RKO (cell line): Measurements from ENCODE around the gene PIP4K2C.
A peak's percentile ranks its signal among the peaks of the same experiment; 100 is the strongest.
"Not testable (repeated sequence)": the region's sequence is repeated elsewhere in the genome, so short reads cannot be mapped to it uniquely, and the experiment has no call there.

Source experiments
- DNase-seq: peaks from one replicate; pipeline ENCODE4 v3.0.0-alpha.2; 2016; ENCODE audit warnings: low spot score

The PIP4K2C gene

GRCh38 chr12:57585156-57585555, 5.8 kb upstream of the PIP4K2C start:
- no peak for DNase-seq

DNA sequence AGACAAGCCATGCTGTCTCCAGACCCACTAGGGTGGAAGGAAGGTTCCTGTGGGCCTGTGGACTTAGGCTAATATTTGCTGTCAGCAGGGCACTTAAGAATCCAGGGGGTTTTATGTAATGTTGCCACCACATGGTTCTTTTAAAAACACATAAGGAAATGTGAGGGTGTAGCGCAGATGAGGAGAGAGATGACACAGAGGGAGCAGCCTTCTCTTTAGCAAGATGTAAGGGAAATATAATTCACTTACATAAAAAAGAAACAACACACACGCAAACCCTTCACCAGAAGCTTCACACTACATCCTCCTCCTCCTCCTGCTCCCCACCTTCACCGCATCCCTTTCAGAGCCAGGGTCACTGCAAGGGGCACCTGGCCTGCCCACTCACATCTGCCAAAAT, 4.9 kb upstream of the PIP4K2C start:
- no peak for DNase-seq

- DNase-seq, result no peak
Measured at GRCh38 chr12:57586832-57587429, 4.1 kb upstream of the PIP4K2C start.

GRCh38 chr12:57588951-57589610, 1.9 kb upstream of the PIP4K2C start:
- DNase-seq, result not testable (repeated sequence)

GRCh38 chr12:57590479-57590863, 521 bp upstream of the PIP4K2C start:
- no peak for DNase-seq

- no peak for DNase-seq
Measured at GRCh38 chr12:57591782-57592325, 862 bp downstream of the PIP4K2C start.

DNA sequence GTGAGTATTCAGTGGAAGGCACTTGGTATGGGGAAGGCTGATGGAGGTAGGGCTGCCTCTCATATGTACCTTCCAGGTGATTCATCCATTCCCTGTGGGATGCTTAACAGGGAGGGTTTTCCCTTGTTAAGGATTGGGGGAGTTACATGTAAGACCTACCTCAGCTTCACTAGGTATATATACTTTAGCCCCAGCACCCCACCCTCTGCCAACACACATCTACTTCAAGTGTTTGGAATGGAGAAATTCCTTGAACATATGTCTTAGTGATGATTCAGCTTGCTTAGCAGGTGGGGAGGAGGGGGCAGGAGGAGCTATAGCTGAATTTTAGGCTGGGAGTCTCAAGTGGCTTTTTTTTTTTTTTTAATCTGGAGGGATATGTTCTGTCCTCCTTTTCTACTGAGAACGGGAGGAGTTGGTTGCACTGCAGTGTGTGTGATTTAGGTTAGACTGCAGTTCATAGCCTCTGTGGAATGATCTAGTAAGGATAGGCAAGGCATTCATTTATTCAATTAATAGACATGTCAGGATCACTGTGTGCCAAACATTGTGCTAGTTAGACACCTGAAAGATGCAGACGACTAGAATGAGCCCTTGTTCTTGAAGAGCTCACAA, 1.7 kb downstream of the PIP4K2C start:
- peak; percentile 38 for DNase-seq

- DNase-seq, result no peak
Measured at GRCh38 chr12:57593187-57593586, 2.2 kb downstream of the PIP4K2C start.

DNA sequence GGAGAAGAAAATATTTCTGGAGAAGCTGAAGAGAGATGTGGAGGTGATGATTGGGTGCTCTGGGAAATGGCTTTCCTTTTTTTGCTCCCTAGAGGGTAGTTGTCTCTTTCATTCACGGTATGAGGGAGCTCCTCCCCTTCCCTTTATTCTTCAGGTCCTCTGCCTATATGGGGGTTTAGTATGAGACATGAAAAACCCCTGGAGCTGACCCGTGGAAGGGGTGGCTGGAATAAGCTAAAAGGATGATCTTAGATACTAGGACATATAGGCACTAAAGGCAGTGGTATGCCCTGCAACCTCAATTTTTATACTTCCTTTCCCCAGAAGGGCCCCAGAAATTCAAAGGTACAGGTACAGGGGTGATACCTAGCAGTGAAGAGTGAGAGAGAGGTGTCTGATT, 9.4 kb downstream of the PIP4K2C start:
- no peak for DNase-seq

DNA sequence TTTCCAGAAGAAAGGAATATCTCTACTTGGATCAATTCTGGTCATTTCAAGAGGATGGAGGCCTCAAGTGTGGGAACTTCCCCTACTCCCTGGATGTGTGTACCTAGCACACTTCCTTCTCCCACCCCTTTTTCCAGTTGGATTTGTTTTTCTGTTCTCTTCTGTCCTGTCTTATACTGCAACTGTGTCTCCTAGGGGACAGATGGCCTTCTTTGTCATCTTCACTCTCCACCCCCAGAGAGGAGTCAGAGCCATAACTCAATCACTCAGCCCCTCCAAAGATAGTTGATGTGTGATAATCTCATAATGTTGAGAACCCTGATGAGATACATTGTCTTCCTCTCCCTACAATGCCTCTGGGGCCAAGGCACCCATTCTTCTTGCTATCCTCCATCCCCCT, 11.6 kb downstream of the PIP4K2C start:
- no peak for DNase-seq

GRCh38 chr12:57603324-57603723, 12.3 kb downstream of the PIP4K2C start:
- DNase-seq, result no peak

GRCh38 chr12:57603815-57604453, 12.9 kb downstream of the PIP4K2C start:
- no peak for DNase-seq

DNA sequence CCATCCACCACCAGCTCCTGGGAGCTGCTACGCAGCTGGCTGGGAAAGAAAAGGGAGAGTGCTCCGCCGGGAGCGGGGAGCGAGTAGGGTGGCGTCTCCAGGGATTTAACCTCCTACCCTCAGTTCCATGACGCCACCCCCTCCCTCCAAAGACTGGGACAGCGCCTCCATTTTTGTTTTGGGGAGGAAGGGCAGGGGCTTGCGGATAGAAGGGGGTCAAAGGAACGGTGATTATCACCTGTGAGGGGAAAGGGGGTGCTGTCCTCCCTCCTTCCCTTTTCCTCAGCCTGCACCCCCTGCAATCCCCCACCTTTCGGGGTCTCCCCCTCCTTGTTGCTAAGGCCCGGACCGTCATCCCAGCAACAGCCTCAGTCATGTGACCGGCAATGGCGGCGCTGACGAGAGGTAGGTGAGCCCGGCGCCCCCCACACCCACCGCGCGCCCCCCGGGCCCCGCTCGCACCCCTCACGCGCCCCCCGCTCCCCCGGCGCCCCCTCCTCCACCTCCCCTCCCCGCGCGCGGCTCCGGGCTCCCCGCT, 13.5 kb downstream of the PIP4K2C start, which contains the start of gene DTX3:
Gene DTX3, plus strand, starts transcription at position 371 of the 538 bp plus-strand sequence. CDS start 1,694 bp downstream, outside the sequence.
- DNase-seq, result no peak

DNA sequence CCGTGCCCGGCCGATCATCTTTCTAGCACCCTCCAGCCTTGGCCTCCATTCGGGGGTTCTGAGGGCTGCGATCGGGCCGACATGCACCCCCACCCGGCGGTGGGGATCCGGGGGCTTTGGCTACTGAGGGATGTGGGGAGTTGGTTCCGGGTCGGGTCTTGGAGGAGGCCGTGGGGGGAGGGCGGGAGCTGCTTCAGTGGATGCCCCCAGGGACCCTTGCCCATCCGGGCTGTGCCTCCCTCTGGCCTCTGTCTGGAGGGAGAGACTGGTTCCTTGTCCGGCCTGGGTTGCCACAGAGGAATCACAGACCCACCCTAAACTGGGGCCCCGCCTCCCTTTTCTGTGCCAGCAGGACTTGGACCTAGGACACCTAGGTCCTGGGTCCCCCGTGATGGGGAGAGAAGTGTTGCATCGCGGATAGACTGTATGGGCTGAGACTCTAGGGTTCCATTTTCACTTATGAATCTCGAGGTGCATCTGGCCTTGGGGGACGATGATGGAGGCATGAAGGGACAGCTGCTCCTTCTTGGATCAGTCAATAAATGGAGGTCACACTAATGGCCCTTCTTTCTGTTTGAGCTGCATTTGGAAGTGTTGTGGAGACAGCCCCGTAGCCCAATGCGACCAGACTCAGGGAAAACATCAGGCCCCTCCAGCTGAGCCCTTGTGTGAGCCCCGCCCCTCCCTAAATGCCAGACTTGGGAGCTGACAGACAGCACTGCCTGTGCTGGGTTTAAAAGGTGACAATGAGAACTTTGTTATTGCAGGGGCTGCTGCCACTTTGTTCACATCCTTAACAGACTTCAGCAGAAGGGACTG, 14.2 kb downstream of the PIP4K2C start:
- no peak for DNase-seq

DNA sequence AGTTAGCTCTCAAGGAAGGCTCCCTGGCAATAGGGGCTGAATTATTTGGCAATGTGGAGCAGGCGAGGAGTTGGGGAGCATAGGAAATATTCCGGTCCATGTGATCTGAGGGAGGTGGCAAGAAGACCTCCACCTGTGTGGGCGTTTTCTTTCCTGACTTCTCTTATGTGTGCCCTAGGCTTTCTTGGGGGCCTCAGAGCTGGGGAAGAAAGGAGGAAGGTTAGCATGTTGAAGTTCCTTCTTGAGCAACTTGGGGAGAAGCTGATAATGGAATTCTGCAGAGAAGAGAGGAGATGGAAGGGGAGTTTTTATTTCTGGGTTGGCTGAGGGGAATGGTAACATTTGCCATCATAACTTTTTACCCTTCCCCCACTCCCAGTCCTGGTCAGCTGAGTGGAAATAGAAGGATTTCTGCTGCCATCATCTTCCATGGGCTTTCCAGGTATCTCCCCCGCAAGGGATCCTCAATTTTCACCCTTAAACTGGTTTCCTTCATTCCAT, 14.9 kb downstream of the PIP4K2C start:
- DNase-seq, result no peak

DNA sequence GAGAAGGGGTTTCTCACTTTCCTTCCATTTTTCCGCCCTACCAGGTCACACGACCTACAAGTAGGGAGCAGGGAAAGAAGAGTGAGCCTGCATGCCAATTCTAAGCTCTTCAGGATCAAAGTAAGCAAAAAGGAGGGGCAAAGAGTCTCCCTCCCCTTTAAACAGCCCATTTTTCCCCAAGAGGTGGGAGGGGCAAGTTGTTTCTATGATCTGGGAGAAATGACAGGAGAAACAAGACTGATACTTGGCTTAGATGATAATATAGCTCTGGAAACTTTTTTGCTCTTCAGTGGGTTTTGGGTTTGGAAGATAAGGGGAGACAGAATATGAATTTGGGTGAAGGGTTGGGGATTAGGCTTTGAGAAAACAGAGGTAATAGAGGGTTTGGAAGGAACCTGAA, 15.4 kb downstream of the PIP4K2C start:
- no peak for DNase-seq

DNA sequence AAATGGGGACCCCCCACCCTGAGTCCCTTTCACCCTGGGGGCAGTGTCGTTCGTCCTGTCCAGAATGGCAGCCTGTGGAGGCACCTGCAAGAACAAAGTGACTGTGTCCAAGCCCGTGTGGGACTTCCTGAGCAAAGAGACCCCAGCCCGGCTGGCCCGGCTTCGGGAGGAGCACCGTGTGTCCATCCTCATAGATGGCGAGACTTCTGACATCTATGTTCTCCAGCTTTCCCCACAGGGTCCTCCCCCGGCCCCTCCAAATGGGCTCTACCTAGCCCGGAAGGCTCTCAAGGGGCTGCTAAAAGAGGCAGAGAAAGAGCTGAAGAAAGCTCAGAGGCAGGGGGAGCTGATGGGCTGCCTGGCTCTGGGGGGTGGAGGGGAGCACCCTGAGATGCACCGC, 15.8 kb downstream of the PIP4K2C start:
- DNase-seq, result no peak

- DNase-seq, result no peak
Measured at GRCh38 chr12:57607958-57608663, 17.1 kb downstream of the PIP4K2C start.

DNA sequence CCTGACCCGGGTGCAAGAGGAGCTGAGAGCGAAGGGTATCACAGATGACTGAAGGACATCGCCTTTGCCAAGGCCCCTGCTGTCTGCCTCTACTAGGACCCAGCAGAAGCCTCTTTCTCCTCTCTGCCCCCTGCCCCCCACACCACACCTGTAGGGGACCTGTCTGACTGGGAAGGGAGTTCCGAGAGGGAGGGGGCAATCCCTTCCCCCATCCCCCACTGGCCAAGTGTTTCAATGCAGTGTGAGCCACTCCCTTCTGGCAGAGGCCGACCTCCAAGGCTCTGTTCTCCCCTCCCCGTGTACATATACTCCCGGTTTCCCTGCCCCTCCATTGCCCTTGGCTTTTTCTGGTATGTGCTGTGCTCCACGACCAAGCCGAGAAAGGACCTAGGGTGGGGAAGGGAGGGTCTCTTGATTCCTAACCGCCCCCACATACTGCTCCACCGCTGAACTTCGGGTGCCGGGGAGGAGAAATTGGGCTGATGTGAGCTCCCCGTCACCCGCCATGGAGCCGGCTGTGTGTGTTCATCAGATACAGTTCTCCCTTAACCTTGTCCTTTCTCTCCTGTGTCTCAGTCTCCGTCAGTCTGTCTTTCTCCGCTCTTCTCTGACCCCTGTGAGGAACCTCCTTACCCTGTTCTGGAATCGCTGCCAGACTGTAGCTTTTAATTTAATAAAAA, 18.2 kb downstream of the PIP4K2C start:
- no peak for DNase-seq
